Endothelial cell of umbilical vein (primary cell): ENCODE measurements around the gene SPRY1. TPM values are rescaled to one million over a fixed set of nuclear protein-coding genes. Genes with fewer than 3 reads are reported as not detected.

ENCODE experiments used
- BruUV-seq: library from RNA; stranded (reverse); fragments of 400-500 nt; replicated peaks from 2 replicates; lab custom pipeline; 2021; lab: Mats Ljungman, UMichigan
- CTCF ChIA-PET: fragments of 300-600, 350-600 bp; sonication (Branson Sonifier 250); formaldehyde crosslinking; loops from one replicate; lab custom pipeline; 2021; ENCODE audit warnings: antibody characterized with exemption, inconsistent platforms; lab: Charles Lee
- POLR2A ChIA-PET: fragments of 300-600, 350-600 bp; sonication (Branson Sonifier 250); formaldehyde crosslinking; loops from one replicate; lab custom pipeline; 2021; ENCODE audit warnings: antibody characterized with exemption, inconsistent platforms; lab: Charles Lee
- DNase-seq: peaks from one replicate; pipeline ENCODE4 v3.0.0-alpha.2; 2011; ENCODE audit warnings: low read depth, low spot score
- FAIRE-seq: peaks from 2 replicates; lab custom pipeline; 2011; peaks lifted over from hg19 to GRCh38; lab: Jason Lieb, UNC
- H2AFZ ChIP-seq: 2 replicates; pipeline ENCODE4 v1.6.0; 2012; ENCODE audit warnings: low read depth, low read length, control low read depth, inconsistent platforms
- H3K27ac ChIP-seq: 2 replicates; pipeline ENCODE4 v1.5.1; 2011; ENCODE audit warnings: low read depth, mild to moderate bottlenecking, control low read depth, low read length, moderate library complexity; ENCODE audit not compliant: insufficient read depth
- H3K27me3 ChIP-seq, 2 experiments: 2 replicates each; pipeline versions ENCODE4 v1.6.0 to v1.6.1; 2011; ENCODE audit warnings: low read length in 2 of 2, mixed read lengths in 1 of 2; ENCODE audit not compliant: control insufficient read depth in 2 of 2, insufficient read depth in 2 of 2
- H3K36me3 ChIP-seq, 2 experiments: 2 replicates in 1 of 2; 3 replicates in 1 of 2; pipeline ENCODE4 v1.5.1; 2011; ENCODE audit warnings: low read length in 2 of 2, mild to moderate bottlenecking in 1 of 2, moderate library complexity in 1 of 2; ENCODE audit not compliant: control insufficient read depth in 2 of 2, insufficient read depth in 2 of 2; ENCODE audit errors: extremely low read depth in 1 of 2
- H3K4me1 ChIP-seq: 3 replicates; pipeline ENCODE4 v1.5.1; 2011; ENCODE audit warnings: mild to moderate bottlenecking, low read length; ENCODE audit not compliant: control insufficient read depth, insufficient read depth; ENCODE audit errors: extremely low read depth
- H3K4me2 ChIP-seq: 2 replicates; pipeline ENCODE4 v1.6.1; 2011; ENCODE audit warnings: low read length, control low read depth, mixed read lengths; ENCODE audit not compliant: insufficient read depth
- H3K4me3 ChIP-seq, 3 experiments: fragments of 200-600 bp in 1 of 3; sonication (generic), shearing (Covaris generic) in 1 of 3; replicated peaks in 1 of 3; 2 replicates each; pipeline ENCODE4 v1.5.1; 2011 to 2016; ENCODE audit warnings: control low read depth in 3 of 3, low read length in 3 of 3, mild to moderate bottlenecking in 2 of 3, inconsistent platforms in 1 of 3, low read depth in 1 of 3, moderate library complexity in 1 of 3; ENCODE audit not compliant: insufficient read depth in 1 of 3
- H3K79me2 ChIP-seq: 2 replicates; pipeline ENCODE4 v1.6.0; 2012; ENCODE audit warnings: low read length, inconsistent platforms; ENCODE audit not compliant: control insufficient read depth, insufficient read depth
- H3K9ac ChIP-seq: replicated peaks from 2 replicates; pipeline ENCODE3; 2011; ENCODE audit warnings: low read length, control low read depth; ENCODE audit not compliant: insufficient read depth; ENCODE audit errors: extremely low read depth
- H3K9me1 ChIP-seq: replicated peaks from 3 replicates; pipeline ENCODE4 v1.6.0; 2011; ENCODE audit warnings: mild to moderate bottlenecking, low read length; ENCODE audit not compliant: control insufficient read depth, insufficient read depth; ENCODE audit errors: extremely low read depth
- H3K9me3 ChIP-seq: replicated peaks from 2 replicates; pipeline ENCODE4 v1.5.1; 2012; ENCODE audit warnings: low read length, inconsistent platforms; ENCODE audit not compliant: control insufficient read depth, insufficient read depth
- H4K20me1 ChIP-seq: replicated peaks from 2 replicates; pipeline ENCODE3; 2011; ENCODE audit warnings: mild to moderate bottlenecking, low read length; ENCODE audit not compliant: control insufficient read depth, insufficient read depth; ENCODE audit errors: extremely low read depth
- CTCF ChIP-seq, 2 donors: IDR thresholded peaks; 1 replicate in 1 of 2; 2 replicates in 1 of 2; pipeline ENCODE4 v1.5.1; 2011; ENCODE audit warnings: low read length in 2 of 2, mild to moderate bottlenecking in 2 of 2, moderate library complexity in 2 of 2, control low read depth in 1 of 2, inconsistent platforms in 1 of 2, low read depth in 1 of 2; ENCODE audit not compliant: insufficient read depth in 1 of 2; ENCODE audit errors: extremely low read depth in 1 of 2
- FOS ChIP-seq: IDR thresholded peaks from 2 replicates; pipeline ENCODE4 v1.6.1; 2011; ENCODE audit warnings: mild to moderate bottlenecking, low read length, moderate library complexity, borderline replicate concordance; ENCODE audit not compliant: insufficient read depth
- MYC ChIP-seq: IDR thresholded peaks from one replicate; pipeline ENCODE4 v1.6.1; 2011; ENCODE audit warnings: mild to moderate bottlenecking, low read depth, low read length
- dilution Hi-C: fragments of 300-500 bp; cut with MboI; formaldehyde crosslinking; loops from one replicate; pipeline ENCODE4 v1.15.0; 2019; ENCODE audit warnings: low sequenced_read_pairs; ENCODE audit not compliant: extremely low pct_ligation_motif_present
- intact Hi-C: fragments of 100-400 bp; cut with micrococcal nuclease; formaldehyde crosslinking; loops from one replicate; pipeline ENCODE4 v1.10.0; 2022
- polyA plus RNA-seq, 4 experiments: library from polyadenylated mRNA; depleted of rRNA in 3 of 4; stranded (reverse) in 3 of 4; unstranded in 1 of 4; fragments of >200 nt; gene quantifications; 2 replicates each; pipeline versions ENCODE4 v1.2.1 to v1.2.3, GENCODE V29; 2011 to 2012; ENCODE audit warnings: missing spikeins in 1 of 4
- total RNA-seq: library from RNA; stranded (reverse); gene quantifications from 2 replicates; pipeline ENCODE4 v1.2.3, GENCODE V29; 2021

The SPRY1 gene
- total and polyA plus RNA-seq, 2 donors (not counting 3 experiments of a cell fraction or from before 2014, with no cell fraction given): 14.1 to 43.7 TPM

GRCh38 chr4:123443401-123444289, 47.0 kb downstream of the SPRY1 start:
- intact Hi-C loops: loop anchor here (1.0 to 2.0 kb wide), 6 partner anchors 25 to 112 kb away; no protein-coding TSS in a partner anchor
- dilution Hi-C loops: no loop called here
- FAIRE-seq: peak; percentile 65

More at GRCh38 chr4:123443401-123444289, 47.0 kb downstream of the SPRY1 start:
- Histone ChIP-seq H3K4me3 (no peak overlapping the region), H3K79me2 (no peaks in the 10 kb centered on the region), H3K27ac (peak overlapping the region; percentile 45), H3K27me3 (no peaks in the 10 kb centered on the region), H3K9me3 (no peaks in the 10 kb centered on the region), H3K36me3 (no peaks in the 10 kb centered on the region), H3K4me2 (peak overlapping the region; percentile 56), H3K4me1 (peaks cover 19% of the 10 kb centered on the region), H3K9me1 (no peaks in the 10 kb centered on the region), H3K9ac (peak overlapping the region; percentile 38), H2AFZ (no peak overlapping the region), H4K20me1 (no peaks in the 10 kb centered on the region)
- ChIA-PET POLR2A (no interaction called here), CTCF (interaction anchor here (0.6 to 2.7 kb wide), 8 partner anchors 9 to 329 kb away, joined by 3 to 7 read pairs (median 4); partner anchors contain the start of gene SPRY1)
- no TSS peak for BruUV-seq
- DNase-seq: no peak
- TF ChIP-seq FOS (no peak), MYC (no peak), CTCF (IDR thresholded peaks at IDR 0.05; ENCODE audit: extremely low read depth in 1 of 2, insufficient read depth in 1 of 2, low read depth in 1 of 2, low read length in 2 of 2) (no peak)
